Measurements from ENCODE around the gene BMX. TPM values are rescaled to one million over a fixed set of nuclear protein-coding genes. Genes with fewer than 3 reads are reported as not detected.

BMX gene
- total RNA-seq, 1 experiment from 2014 or later: 0.34 TPM

DNA sequence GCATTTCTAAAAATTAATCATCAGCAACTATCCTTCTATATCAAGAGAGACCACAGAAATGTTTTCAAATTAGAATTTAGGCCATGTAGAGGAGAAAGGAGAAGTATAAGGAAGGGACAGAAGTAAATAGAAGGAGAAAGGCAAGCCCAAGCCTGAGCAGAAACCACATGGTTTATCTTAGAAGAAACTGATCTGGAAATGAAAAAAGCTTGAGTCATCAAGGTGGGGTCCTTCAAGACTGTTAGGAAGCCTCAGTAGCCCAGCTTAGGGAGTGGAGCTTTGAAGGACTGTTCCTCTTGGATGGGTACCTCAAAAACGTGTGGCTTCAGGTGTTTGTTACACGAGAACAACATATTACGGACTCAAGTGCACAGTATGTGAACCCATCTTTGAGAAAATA lies 4.5 kb downstream of the BMX start:
- peak; percentile 6 for DNase-seq (ENCODE audit: low read depth)

DNA sequence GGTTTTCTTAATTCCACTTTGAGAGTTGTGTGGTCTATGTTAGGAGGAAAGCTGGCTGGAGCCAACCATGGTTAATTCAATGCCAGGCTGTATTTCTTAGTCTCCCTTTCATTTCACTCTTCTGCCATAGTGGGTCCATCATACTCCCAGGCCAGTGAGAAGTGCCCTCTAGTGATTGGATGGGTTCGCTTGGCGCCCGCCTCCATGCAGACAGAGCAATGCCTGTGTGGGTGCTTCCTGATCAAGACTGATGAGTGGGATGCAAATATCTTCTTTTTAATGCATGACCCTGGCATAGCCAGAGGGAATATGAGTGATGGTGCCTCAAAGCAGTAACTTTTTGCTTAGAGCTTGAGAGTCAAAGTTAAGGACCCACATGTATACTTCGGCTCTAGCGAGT lies 6.4 kb downstream of the BMX start:
- no peak for DNase-seq (ENCODE audit: low read depth)

DNA sequence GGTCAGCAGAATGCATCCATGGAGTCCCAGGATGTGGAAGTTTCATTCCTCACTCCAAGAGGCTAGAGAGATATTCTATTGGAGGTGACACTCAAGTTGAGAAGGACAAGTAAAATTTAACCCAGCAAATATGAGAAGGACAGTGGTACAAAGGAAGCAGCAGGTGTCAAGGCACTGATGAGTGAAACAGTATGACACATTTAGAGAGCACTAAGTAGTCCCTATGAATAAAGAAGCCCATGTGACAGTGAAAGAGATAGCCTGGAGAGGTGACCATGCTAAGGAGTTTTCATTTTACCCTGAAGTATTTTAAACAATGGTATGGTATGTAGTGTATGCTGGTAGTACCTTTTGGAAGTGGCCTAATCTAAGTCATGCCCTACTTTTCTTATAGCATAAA lies 9.2 kb downstream of the BMX start:
- no peak for DNase-seq (ENCODE audit: low read depth)

DNA sequence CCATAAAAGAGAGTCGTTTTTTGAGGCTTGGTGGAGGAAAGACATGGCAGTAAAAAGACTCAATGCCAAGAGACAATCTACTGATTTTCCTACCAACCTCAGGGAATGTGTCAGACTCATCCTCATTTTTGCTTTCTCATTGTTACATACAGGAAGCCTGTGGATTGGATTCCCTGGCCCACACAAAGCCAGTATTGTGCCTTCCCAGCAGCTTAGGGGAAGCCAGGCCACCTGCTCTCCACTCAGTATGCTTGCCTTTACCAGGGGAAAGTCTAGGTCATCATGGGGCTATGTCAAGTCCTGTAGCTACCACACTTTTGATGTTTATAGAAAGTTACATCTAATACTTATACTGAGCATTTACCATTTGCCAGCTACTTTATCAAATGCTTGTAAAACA lies 11.0 kb downstream of the BMX start:
- peak; percentile 88 for DNase-seq (ENCODE audit: low read depth)

DNA sequence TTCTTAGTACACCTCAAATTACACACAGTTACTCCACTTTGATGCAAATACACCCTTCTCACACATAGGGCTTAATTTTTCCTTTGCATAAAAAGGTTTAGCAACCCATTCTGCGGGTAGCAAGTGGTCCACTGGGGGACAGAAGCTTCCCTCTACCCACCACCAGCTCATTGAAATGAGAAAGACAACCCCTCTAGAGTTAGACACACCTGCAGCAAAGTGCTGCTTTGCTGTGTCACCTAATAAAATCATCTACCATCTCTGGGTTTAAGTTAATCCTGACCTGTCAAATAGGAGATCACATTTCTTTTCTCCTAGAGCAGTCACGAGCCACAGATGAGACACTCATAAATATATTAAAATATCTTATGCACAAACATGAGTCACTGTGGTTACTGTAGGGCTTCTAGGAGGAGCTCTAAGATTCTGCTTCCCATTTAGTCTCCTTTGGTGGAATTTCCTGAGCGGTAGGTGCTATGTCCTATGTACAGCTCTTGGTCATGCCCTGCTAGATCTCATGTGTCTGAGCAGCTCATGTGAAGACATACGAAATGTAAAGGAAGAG lies 11.9 kb downstream of the BMX start:
- peak; percentile 78 for DNase-seq (ENCODE audit: low read depth)

DNA sequence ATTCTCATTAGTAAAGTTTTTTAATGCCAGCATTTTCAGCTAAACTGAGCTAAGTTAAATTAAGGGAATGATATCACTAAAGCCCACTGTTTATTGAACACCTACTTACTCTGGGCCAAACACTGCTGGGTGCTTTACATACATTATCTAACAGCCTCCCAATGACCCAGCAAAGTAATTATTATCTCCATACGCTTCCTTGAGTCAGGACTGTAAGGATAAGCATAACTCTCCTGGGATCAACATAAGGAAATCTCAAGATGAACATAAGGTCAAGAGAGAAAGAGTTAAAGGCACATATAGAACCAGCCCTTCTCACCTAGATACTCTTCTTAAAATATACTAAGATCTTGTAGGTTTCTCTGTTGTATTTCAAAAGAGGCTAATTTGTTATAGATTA lies 13.7 kb downstream of the BMX start:
- DNase-seq (ENCODE audit: low read depth): no peak

DNA sequence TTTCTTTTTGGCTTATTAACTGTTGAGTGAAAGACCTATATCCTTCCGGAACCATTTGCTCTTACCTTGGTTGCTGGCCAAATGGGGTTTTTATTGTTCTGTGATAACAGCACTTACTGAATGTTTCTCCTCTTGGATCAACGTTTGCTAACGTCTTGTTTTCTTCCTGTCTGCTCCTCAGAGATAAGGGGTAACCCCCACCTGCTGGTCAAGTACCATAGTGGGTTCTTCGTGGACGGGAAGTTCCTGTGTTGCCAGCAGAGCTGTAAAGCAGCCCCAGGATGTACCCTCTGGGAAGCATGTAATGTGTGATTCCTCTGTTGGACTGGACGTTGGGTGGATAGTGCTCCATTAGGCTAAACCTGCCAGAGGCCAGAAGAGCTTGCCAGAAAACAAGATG lies 15.3 kb downstream of the BMX start:
- no peak for DNase-seq (ENCODE audit: low read depth)

DNA sequence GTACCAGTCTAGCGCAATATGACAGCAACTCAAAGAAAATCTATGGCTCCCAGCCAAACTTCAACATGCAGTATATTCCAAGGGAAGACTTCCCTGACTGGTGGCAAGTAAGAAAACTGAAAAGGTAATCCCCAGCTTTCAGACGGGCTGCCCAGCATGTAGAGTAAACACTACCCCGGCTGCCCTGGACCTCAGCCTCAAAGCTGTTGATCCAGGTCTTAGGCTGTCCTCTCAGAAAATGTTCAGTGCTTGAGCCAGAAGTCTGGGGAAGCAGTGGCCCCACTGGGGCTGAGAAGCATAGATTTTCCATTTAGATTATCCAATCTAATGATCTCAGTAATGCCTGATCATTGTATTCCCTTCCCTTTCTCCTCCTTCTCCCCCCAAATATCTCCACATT lies 21.9 kb downstream of the BMX start:
- DNase-seq (ENCODE audit: low read depth): no peak

DNA sequence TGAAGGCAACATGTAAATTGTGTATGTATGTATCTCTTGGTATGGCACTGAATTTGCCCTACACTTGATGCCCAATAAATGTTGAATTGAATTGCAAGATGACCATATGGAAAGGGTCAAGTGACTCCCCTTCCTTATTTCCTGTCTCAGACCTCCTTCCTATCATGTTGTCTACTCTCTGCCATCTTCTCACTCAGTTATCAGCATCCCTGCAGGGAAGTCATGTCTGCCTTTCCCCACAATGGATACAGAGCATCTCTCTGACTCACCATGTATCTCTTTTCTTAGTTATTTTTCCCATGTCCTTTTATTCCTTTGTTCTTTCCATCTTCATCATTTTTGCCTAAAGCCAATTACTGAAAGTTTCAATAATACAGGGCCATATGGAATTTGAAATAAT lies 22.5 kb downstream of the BMX start:
- DNase-seq (ENCODE audit: low read depth): no peak

DNA sequence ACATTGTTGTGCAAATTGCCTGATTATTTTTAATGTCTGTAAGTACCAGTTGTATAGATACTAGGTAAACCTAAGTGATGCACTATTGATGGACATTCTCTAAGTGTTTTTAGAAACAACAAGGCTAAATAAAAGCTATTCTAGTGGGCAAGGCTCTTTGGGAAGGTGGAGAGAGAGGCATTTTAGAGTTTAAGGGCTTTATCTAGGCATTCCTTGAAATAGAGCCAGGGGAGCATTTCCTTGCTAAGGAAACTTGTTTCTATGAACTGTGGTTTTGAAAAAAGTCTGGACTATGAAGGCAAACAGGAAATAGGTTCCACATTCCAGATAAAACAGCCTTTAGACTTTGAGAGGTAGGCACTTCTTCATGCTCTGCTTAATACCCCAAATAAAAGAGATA lies 23.8 kb downstream of the BMX start:
- peak; percentile 65 for DNase-seq (ENCODE audit: low read depth)

DNA sequence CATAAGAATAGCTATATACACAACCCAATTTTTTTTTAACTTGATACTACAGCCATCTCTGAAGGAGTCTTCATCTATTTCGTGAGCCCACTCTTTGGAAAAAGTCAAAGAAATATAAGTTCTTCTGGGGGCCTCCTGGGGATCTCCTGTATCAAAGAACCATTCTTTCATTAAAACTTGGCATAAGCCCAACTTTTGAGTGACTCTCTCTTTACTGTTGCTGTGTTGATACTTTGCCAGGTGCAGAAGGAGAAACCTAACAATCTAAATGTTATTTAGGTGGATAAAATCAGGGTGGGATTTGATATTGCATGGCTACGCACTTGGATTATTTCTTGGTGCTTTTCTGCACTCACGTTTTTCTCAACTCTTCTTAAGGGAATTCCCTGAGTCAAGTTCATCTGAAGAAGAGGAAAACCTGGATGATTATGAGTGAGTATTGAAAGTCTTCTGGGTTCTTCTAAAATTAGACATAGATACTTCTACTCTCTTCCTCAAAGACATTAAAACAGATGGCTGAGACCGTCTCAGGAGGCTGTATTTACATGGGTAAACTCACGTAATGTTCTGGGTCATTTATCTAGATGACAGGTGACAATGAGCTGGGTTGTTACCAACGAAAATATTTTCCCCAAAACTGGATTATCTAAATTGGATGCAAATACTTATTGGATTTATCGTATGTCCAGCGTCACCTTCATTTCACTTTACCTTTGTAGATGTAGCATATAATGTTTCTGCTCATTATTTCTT lies 25.2 kb downstream of the BMX start:
- DNase-seq (ENCODE audit: low read depth): peak; percentile 10

DNA sequence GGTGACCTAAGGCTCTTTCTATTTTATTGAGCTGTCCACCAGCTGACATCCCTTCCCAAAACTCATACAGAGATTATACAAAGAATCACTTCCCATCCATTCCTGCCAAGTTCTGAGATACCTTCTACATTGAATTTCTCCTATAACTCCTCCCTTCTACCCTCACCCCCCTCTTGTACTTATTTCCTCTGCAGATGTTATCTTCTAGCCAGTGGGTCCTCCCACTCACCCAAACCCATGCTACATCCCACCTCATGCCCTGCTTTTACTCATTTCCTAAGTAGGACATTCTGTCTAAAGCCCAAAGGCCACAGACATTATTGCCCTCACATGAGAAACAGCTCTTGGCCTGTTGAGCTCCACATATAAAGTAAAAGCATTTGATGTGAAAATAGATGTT lies 28.6 kb downstream of the BMX start:
- peak; percentile 39 for DNase-seq (ENCODE audit: low read depth)

DNA sequence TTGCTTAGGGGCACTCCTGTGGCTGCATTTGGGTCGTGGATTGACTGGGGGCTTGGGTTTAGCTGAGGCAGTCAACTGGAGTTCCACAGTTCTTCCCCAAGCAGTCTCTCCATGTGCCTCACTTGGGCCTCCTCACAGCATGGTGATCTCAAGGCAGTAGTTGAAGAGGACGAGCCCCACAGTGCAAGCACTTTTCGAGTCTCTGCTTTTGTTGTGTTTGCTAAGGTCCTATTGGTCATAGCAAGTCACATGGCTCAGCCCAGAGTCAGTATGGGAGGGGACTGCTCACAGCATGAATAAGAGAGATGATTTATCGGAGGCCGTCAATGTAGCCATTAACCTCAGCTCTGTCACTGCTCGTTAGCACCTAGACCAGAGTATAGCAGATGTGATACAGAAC lies 29.7 kb downstream of the BMX start:
- no peak for DNase-seq (ENCODE audit: low read depth)

DNA sequence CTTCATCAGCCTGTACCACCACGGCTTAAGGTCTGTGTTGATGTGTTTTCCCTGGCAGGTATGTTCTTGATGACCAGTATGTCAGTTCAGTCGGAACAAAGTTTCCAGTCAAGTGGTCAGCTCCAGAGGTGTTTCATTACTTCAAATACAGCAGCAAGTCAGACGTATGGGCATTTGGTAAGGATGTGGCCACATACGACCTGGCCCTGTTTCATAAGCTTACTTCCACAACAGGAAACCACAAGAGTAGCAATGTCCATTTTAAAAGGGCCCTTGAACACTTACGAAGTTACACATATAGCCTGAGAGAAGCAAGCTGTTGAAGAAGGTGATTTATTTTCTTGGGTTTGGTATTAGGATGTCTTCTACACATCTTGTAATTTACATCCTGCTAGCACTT lies 46.1 kb downstream of the BMX start:
- peak; percentile 2 for DNase-seq (ENCODE audit: low read depth)

DNA sequence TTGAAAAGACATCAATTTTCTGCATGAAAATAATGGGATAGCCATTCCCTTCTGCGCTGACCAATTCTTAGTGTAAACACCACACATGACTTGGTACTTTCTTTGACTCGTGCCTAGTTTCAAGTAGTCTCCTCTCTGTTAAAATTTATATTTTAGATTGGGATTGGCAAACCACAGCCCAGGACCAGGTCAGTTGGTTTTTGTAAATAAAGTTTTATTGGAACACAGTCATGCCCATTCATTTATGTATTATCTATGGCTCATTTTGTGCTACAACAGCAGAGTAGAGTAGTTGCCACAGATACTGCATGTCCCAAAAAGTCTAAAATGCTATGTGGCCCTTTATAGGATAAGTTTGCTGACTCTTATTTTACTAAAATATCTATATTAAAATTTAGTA lies 46.7 kb downstream of the BMX start:
- no peak for DNase-seq (ENCODE audit: low read depth)

DNA sequence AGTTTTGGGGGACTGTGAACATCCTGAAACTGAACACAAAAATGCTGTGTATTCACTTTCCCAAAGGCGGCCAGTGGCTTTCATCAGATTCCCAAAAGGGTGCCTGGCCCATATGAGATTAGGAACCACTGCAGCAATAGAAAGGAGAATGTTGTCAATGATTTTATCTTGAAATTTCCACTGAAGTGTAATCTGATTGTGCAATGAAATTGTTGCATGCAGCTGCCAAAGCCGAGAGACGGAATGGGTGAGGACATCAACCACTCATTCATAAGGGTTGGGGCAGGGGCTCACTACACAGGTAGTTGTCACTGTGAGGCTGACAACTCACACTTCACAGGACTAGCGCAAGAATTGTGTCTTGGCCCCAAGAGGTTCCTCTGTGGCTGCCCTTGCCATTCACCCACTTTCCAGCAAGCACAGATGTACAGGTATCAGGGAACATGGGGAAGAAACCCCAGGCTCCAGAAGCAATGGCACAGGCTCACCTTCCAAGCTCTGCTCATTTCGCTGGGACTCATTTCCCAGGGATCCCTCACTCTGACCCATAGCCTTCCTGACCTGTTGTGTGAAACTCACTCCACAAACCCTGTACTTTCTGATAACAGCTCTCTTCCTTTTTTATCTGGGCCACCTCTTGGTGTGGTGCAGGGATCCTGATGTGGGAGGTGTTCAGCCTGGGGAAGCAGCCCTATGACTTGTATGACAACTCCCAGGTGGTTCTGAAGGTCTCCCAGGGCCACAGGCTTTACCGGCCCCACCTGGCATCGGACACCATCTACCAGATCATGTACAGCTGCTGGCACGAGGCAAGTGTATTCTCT lies 48.8 kb downstream of the BMX start:
- no peak for DNase-seq (ENCODE audit: low read depth)

DNA sequence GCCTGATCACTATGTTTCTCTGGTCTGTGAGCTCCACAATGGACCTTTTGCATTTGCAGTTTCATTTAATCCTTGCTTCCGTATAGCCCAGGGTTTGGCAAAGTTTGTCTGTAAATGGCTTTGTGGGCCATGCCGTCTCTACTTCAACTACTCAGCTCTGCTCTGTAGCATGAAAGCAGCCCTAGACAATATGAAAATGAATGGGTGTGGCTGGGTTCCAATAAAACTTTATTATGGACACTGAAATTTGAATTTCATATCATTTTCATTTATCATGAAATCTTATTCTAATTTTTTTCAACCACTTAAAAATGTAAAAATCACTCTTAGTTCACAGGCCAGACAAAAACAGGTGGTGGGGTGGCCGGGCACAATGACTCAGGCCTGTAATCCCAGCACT lies 58.6 kb downstream of the BMX start:
- DNase-seq (ENCODE audit: low read depth): no peak

DNA sequence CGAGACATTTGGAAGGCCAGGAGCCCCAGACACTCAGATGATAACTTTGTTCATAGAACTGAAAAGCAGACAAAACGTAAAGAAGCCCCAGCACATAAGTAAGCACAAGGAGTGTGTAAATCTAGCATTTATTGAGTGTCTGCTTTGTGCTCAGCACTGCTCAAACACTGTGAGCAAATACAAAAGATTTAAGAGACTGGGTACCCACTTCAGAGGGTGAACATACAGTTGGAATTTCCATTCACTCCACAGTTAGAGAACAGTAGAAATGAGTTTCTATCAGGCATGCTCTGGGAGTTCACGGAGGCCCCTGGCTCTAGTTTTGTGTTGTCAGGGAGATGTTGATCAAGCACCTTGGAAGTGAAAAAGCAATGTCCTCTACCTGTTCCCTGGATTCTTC lies 60.3 kb downstream of the BMX start:
- DNase-seq (ENCODE audit: low read depth): no peak

DNA sequence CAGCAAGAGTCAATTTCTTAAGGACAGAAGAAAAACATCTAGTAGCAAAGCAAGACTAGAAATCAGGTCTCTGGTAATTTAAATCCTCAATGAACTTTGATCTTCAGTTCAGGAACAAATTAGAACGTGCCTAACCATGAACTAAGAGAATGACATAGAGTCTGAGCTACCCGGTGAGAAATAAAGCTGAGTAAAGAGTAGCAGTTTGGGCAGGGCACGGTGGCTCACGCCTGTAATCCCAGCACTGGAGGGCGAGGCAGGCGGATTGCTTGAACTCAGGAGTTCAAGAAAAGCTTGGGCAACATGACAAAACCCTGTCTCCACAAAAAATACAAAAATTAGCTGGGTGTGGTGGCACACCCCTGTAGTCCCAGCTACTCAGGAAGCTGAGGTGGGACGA lies 62.4 kb downstream of the BMX start:
- no peak for DNase-seq (ENCODE audit: low read depth)

DNA sequence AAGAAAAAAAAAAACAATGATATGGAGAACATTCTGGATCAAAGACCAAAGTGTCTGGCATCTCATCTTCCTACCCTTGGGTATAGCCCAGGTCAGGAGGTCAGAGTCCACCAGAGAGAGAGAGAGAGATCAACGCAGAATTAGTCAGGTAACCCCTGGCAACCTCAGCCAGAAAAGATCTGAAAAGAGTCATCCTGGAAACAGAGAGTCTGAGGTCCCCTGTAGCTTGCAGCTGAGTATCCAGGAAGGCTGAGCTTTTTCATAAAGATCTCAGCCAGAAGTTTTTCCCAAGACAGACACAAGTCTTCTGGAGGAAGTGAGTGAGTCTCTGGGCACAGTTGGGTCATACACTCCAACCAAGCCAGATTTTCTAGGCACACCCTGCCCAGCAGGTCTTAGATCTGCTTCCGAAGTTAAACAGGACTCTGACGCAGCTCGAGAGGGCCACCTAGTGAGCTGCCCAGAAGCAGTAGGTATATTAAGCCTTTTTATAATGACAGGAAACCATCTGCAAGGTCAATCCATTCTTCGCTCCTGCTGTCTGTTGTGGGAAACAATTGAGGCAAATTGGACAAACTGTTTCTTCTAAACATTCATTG lies 64.5 kb downstream of the BMX start:
- peak; percentile 83 for DNase-seq (ENCODE audit: low read depth)

DNA sequence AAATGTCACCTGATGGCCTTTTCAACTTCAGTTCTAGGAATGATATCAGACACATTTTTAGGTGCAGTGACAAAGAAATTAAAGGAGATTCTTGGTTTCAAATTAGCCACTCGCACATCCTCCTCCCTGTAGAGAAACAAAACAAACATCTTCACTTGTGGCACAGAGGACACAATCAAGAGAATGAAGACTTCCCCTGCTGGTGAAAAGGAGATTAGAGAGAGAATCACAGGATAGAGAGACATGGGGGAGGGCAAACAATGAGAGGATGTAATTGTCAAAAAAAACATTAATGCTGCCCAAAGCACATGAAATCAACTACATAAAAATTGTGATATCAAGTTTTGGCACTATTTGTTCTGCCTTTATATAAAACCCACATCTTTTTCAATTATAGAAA lies 65.6 kb downstream of the BMX start:
- DNase-seq (ENCODE audit: low read depth): no peak

DNA sequence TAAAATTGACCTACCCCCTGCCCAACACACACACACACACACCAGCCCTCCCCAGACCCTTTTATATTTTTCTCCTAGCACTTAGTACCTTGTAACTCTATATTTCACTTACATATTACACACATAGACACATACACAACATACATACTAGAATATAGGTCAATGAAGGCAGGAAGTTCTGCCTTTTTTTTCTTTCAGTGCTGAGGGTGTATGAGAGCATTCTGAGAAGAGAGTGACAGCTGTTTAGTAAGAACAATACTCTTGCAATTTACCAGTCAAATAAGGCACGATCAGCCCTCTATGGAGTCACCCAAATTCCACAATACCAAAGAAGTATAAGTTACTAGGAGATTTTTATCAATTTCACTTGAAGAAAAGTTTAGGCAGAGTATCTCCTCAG lies 66.7 kb downstream of the BMX start:
- no peak for DNase-seq (ENCODE audit: low read depth)
